ENCODE data around the gene CYB5RL.

CYB5RL gene

DNA sequence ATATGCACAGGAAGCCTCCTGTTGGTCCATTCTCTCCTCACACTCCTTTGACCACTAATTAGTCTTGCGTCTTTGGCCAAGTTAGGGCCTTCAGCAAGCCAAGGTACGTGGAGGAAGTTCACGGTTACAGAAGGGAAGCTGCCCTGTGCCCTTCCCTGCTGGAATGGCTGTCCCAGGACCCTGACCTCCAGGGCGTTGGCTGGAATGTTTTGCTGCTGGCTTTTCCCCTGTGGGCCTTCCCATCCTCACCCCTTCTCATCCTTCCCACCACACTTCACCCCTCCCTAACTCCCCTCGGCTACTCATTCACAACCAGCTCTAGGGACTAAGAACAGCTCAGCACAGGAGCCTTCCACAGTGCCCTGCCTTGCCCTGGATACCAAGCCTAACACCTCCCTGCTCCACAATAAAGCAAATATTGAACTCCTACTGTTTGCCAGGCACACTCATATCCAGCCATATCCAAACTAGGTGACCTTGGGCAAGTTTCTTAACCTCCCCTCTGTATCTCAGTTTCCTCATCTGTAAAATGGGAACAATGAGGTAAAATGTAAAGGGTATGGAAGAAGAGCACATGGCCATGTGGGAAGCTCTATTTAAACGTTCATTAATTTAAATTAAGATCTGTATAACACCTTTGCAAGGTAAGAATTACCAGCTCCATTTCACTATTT, 38.2 kb downstream of the CYB5RL start:
- TF ChIP-seq, protein P1, sequence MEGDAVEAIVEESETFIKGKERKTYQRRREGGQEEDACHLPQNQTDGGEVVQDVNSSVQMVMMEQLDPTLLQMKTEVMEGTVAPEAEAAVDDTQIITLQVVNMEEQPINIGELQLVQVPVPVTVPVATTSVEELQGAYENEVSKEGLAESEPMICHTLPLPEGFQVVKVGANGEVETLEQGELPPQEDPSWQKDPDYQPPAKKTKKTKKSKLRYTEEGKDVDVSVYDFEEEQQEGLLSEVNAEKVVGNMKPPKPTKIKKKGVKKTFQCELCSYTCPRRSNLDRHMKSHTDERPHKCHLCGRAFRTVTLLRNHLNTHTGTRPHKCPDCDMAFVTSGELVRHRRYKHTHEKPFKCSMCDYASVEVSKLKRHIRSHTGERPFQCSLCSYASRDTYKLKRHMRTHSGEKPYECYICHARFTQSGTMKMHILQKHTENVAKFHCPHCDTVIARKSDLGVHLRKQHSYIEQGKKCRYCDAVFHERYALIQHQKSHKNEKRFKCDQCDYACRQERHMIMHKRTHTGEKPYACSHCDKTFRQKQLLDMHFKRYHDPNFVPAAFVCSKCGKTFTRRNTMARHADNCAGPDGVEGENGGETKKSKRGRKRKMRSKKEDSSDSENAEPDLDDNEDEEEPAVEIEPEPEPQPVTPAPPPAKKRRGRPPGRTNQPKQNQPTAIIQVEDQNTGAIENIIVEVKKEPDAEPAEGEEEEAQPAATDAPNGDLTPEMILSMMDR (IDR thresholded peaks at IDR 0.05; ENCODE audit: insufficient read depth, low read length, missing control alignments) = no peak
- DNase-seq (ENCODE audit: low read depth, low spot score) = no peak
- no peak overlapping the region for H3K4me3 ChIP-seq (ENCODE audit: low read depth, low read length)
- ChIA-PET CTCF (no interaction called here), POLR2A (no interaction called here)

DNA sequence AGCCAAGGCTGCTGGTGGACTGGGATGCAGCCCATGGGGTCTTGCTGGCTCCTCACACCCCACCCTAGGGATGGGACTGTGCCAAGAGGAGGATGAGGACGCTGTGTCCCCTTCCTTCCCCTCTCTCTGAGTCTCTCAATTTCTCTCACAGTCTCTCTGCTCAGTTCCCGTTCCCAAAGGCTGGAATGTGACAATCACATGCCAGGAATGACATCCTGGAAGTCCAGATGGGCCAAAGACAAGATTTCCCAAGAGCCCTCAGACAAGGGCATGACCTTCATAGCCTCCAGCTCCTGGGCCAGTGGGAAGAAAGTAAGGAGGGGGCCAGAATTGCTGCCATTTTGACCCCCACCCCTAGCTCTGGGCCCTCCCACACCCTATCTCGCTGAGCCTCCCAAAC, 39.5 kb downstream of the CYB5RL start:
- H3K4me3 ChIP-seq (ENCODE audit: low read depth, low read length) = no peak overlapping the region
- ChIA-PET CTCF (no interaction called here), POLR2A (no interaction called here)
- TF ChIP-seq, protein P1 (IDR thresholded peaks at IDR 0.05; ENCODE audit: insufficient read depth, low read length, missing control alignments) = no peak
- DNase-seq (ENCODE audit: low read depth, low spot score) = no peak

DNA sequence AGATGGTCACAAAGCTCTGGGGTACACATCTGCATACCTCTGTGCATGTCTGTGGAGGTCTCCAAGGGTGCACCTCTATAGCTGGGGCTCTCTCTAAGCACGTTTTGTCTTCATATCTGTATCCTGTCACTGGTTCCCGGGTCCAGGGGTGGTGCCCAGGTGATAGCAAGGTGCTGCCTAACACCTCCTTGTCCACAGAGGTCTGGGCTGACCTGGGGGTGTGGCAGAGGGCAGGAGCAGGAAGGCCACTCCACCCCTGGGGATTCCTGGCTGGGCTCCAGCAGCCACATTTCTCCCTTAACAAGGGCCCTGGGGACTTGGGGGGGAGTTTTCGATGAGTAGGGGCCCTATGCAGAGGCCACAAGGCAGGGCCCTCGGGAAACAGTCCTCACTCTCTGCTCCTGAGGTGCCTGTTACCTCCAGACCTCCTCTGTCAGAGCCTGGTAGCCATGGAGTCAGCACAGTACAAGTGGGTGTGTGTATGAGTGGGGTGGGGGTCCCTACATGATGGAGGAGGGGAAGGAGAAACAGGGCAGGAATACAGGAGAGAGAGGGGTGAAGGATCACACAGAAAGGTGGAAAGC, 40.0 kb downstream of the CYB5RL start:
- no peak overlapping the region for H3K4me3 ChIP-seq (ENCODE audit: low read depth, low read length)
- TF ChIP-seq, protein P1 (IDR thresholded peaks at IDR 0.05; ENCODE audit: insufficient read depth, low read length, missing control alignments) = no peak
- ChIA-PET CTCF (no interaction called here), POLR2A (no interaction called here)
- DNase-seq (ENCODE audit: low read depth, low spot score) = no peak

DNA sequence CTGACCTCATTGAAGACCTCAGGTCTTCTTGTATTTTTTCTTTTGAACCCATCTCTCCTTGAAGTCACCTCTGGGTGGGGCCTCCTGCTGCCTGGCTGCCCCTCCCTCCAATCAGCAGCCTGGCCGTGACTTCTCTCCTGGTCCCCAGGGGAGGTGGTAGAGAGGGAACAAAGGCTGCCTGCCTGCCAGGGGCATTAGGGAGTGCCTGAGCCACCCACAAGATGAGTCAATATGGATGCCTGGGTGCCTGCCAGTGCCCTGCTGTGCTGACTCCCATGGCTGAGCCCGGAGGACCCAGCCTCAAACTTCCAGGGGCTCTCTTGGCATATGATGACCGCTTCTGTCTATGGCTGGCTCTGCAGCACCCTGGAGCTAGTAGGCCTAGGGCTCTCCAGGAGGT, 41.8 kb downstream of the CYB5RL start:
- no peak for DNase-seq (ENCODE audit: low read depth, low spot score)
- H3K4me3 ChIP-seq (ENCODE audit: low read depth, low read length) = no peak overlapping the region
- TF ChIP-seq, protein P1 (IDR thresholded peaks at IDR 0.05; ENCODE audit: insufficient read depth, low read length, missing control alignments) = no peak
- ChIA-PET POLR2A (no interaction called here), CTCF (no interaction called here)

DNA sequence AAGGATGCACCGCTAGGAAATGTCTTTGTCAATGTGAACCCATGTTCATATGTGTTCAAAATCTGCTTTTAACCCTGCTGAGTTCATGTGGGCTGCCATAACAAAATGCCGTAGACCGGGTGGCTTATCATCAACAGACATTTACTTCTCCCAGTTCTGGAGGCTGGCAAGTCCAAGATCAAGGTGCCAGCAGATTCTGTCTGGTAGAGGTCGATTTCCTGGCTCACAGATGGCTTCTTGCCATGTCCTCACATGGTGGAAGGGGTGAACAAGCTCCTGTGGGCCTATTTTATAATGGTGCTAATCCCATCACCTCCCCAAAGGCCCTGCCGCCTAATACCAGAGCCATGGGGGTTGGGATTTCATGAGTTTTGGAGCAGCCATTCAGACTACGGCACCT, 42.4 kb downstream of the CYB5RL start:
- POLR2A ChIA-PET = no interaction called here
- CTCF ChIA-PET = no interaction called here
- no peak for DNase-seq (ENCODE audit: low read depth, low spot score)

DNA sequence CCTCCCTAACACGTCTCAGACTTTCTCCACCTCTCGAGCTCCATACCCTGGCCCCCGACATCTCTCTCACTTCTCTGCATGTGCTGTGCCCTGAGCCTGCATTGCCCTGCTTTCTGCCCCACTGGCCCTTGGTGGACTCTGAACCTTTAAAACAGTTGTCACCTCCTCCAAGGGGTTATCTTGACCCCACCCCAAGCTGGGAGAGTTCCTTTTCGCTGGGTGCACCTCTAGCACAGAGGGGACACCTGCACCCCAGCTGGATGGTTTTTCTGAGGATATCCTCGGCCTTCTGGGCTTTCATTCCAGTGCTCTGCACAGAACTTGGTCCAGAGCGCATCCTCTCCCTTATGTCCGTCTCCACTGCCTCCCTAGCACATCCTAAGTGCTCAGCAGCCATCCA, 42.8 kb downstream of the CYB5RL start:
- POLR2A ChIA-PET = no interaction called here
- no peak for DNase-seq (ENCODE audit: low read depth, low spot score)
- no peak overlapping the region for H3K4me3 ChIP-seq (ENCODE audit: low read depth, low read length)
- TF ChIP-seq, protein P1 (IDR thresholded peaks at IDR 0.05; ENCODE audit: insufficient read depth, low read length, missing control alignments) = no peak
- CTCF ChIA-PET = no interaction called here

More for the DNA sequence above, 42.4 kb downstream of the CYB5RL start:
- H3K4me3 ChIP-seq (ENCODE audit: low read depth, low read length) = no peak overlapping the region
- TF ChIP-seq, protein P1 (IDR thresholded peaks at IDR 0.05; ENCODE audit: insufficient read depth, low read length, missing control alignments) = no peak
